ENCODE measurements around the gene FAM219A.

- TF ChIP-seq CTCF (IDR thresholded peaks at IDR 0.05) = no peak
- TF ChIP-seq POLR2A (IDR thresholded peaks at IDR 0.05) = no peak
Observed at GRCh38 chr9:34349324-34349723, 109.0 kb downstream of the FAM219A start.

All from uterus (tissue), 2 donors.